ENCODE measurements around the gene AKAP14.

Gene AKAP14

GRCh38 chrX:119895843-119896326, at the start of gene AKAP14:
AKAP14 (plus strand) TSS chrX:119895893; CDS start chrX:119903224, 7,331 bp downstream.
- no peak for TF ChIP-seq CTCF (IDR thresholded peaks at IDR 0.05; ENCODE audit: low read depth, low read length, missing control alignments)
- DNase-seq (ENCODE audit: extremely low read depth, low read depth) = no peak
- H3K4me3 ChIP-seq (replicated peaks; ENCODE audit: low read depth, low read length) = no peak within 1 kb of the TSS

- peak; percentile 87 for DNase-seq (ENCODE audit: extremely low read depth, low read depth)
- peak within 1 kb of the TSS; percentile 75 for H3K4me3 ChIP-seq (replicated peaks; ENCODE audit: low read depth, low read length)
- no peak for TF ChIP-seq CTCF (IDR thresholded peaks at IDR 0.05; ENCODE audit: low read depth, low read length, missing control alignments)
These were observed 43.0 kb upstream of the AKAP14 start, which contains the start of gene UPF3B for GRCh38 chrX:119852382-119853353. UPF3B (minus strand) TSS chrX:119852963; CDS start chrX:119852928, 35 bp downstream.

- H3K4me3 ChIP-seq (replicated peaks; ENCODE audit: low read depth, low read length) = peak overlapping the region; percentile 75
- no peak for DNase-seq (ENCODE audit: extremely low read depth, low read depth)
- no peak for TF ChIP-seq CTCF (IDR thresholded peaks at IDR 0.05; ENCODE audit: low read depth, low read length, missing control alignments)
These were observed 42.2 kb upstream of the AKAP14 start for GRCh38 chrX:119853444-119853843.

GRCh38 chrX:119870626-119871131, 25.0 kb upstream of the AKAP14 start:
- DNase-seq (ENCODE audit: extremely low read depth, low read depth) = no peak
- no peak for TF ChIP-seq CTCF (IDR thresholded peaks at IDR 0.05; ENCODE audit: low read depth, low read length, missing control alignments)
- peak overlapping the region; percentile 73 for H3K4me3 ChIP-seq (replicated peaks; ENCODE audit: low read depth, low read length)

- TF ChIP-seq CTCF (IDR thresholded peaks at IDR 0.05; ENCODE audit: low read depth, low read length, missing control alignments) = no peak
- DNase-seq (ENCODE audit: extremely low read depth, low read depth) = no peak
- peak overlapping the region; percentile 73 for H3K4me3 ChIP-seq (replicated peaks; ENCODE audit: low read depth, low read length)
These were observed 24.5 kb upstream of the AKAP14 start for GRCh38 chrX:119871245-119871598.

GRCh38 chrX:119871599-119872395, 23.9 kb upstream of the AKAP14 start, which contains the start of the genes NDUFA1 and RNF113A:
NDUFA1 (plus strand) TSS chrX:119871832; CDS start chrX:119871912, 80 bp downstream.
RNF113A (minus strand) TSS chrX:119871733; CDS start chrX:119871613, 120 bp downstream.
- peak within 1 kb of the TSS; percentile 73 for H3K4me3 ChIP-seq (replicated peaks; ENCODE audit: low read depth, low read length)
- DNase-seq (ENCODE audit: extremely low read depth, low read depth) = peak; percentile 27
- TF ChIP-seq CTCF (IDR thresholded peaks at IDR 0.05; ENCODE audit: low read depth, low read length, missing control alignments) = no peak
